H1 (cell line): ENCODE data around the gene PLXNA4. TPM values are rescaled to one million over a fixed set of nuclear protein-coding genes. Genes with fewer than 3 reads are reported as not detected.

Experiments
- CTCF ChIA-PET: fragments of 300-600 bp; sonication (Branson Sonifier 250); formaldehyde crosslinking; loops from one replicate; lab custom pipeline; 2021; ENCODE audit not compliant: partially characterized antibody; lab: Charles Lee
- POLR2A ChIA-PET: fragments of 300-600 bp; sonication (Branson Sonifier 250); formaldehyde crosslinking; loops from one replicate; lab custom pipeline; 2021; ENCODE audit warnings: inconsistent platforms; ENCODE audit not compliant: partially characterized antibody; lab: Charles Lee
- DNase-seq, 2 experiments: peaks; one replicate each; pipeline versions ENCODE4 v3.0.0 to v3.0.0-alpha.2; 2010 to 2022; ENCODE audit warnings: low spot score in 2 of 2, low read depth in 1 of 2, mixed read lengths in 1 of 2
- FAIRE-seq: peaks from 2 replicates; lab custom pipeline; 2011; peaks lifted over from hg19 to GRCh38; lab: Jason Lieb, UNC
- H2AFZ ChIP-seq: 2 replicates; pipeline ENCODE4 v1.8.1; 2012; ENCODE audit warnings: low read length, inconsistent platforms
- H2AK5ac ChIP-seq: 2 replicates; pipeline ENCODE4 v1.6.1; 2013; ENCODE audit warnings: low read depth, low read length
- H2BK120ac ChIP-seq: replicated peaks from 2 replicates; pipeline ENCODE3; 2013; ENCODE audit warnings: low read depth, low read length, inconsistent platforms
- H2BK12ac ChIP-seq: 2 replicates; pipeline ENCODE4 v1.6.1; 2013; ENCODE audit warnings: low read depth, low read length
- H2BK15ac ChIP-seq: 2 replicates; pipeline ENCODE4 v1.6.1; 2013; ENCODE audit warnings: low read length
- H2BK20ac ChIP-seq: 2 replicates; pipeline ENCODE4 v1.6.1; 2013; ENCODE audit warnings: low read length
- H2BK5ac ChIP-seq: 2 replicates; pipeline ENCODE4 v1.6.1; 2013; ENCODE audit warnings: low read depth, low read length
- H3K14ac ChIP-seq: 2 replicates; pipeline ENCODE4 v1.6.1; 2013; ENCODE audit warnings: inconsistent platforms; ENCODE audit not compliant: insufficient read length
- H3K18ac ChIP-seq: 2 replicates; pipeline ENCODE4 v1.6.1; 2013; ENCODE audit warnings: low read length; ENCODE audit errors: extremely low read depth
- H3K23ac ChIP-seq: 2 replicates; pipeline ENCODE4 v1.6.1; 2013; ENCODE audit warnings: inconsistent platforms; ENCODE audit not compliant: insufficient read length
- H3K23me2 ChIP-seq: 2 replicates; pipeline ENCODE4 v1.6.1; 2013; ENCODE audit warnings: low read depth, low read length
- H3K27ac ChIP-seq: 2 replicates; pipeline ENCODE4 v1.6.1; 2011; ENCODE audit warnings: low read depth, low read length, inconsistent platforms
- H3K27me3 ChIP-seq, 4 experiments: replicated peaks in 1 of 4; 1 replicate in 1 of 4; 2 replicates in 3 of 4; pipeline versions ENCODE4 v1.6.1 to v1.8.1; 2011 to 2013; ENCODE audit warnings: low read length in 3 of 4, mild to moderate bottlenecking in 3 of 4, inconsistent platforms in 2 of 4, mixed read lengths in 2 of 4, moderate library complexity in 1 of 4; ENCODE audit not compliant: control insufficient read depth in 3 of 4, insufficient read depth in 3 of 4; ENCODE audit errors: extremely low read depth in 1 of 4
- H3K36me3 ChIP-seq, 4 experiments: 2 replicates each; pipeline versions ENCODE4 v1.6.1 to v1.8.1; 2011 to 2013; ENCODE audit warnings: mild to moderate bottlenecking in 4 of 4, low read length in 3 of 4, moderate library complexity in 2 of 4, control low read depth in 1 of 4, inconsistent platforms in 1 of 4; ENCODE audit not compliant: insufficient read depth in 4 of 4, control insufficient read depth in 2 of 4
- H3K4ac ChIP-seq: replicated peaks from 2 replicates; pipeline ENCODE3; 2013; ENCODE audit warnings: low read length, low read depth, mixed read lengths, inconsistent platforms; ENCODE audit not compliant: insufficient read length
- H3K4me1 ChIP-seq, 4 experiments: replicated peaks in 1 of 4; 1 replicate in 1 of 4; 2 replicates in 3 of 4; pipeline versions ENCODE4 v1.6.1 to v1.8.1; 2011 to 2013; ENCODE audit warnings: low read length in 3 of 4, inconsistent platforms in 2 of 4, mixed read lengths in 1 of 4; ENCODE audit not compliant: insufficient read depth in 4 of 4, control insufficient read depth in 3 of 4
- H3K4me2 ChIP-seq, 2 experiments: 2 replicates each; pipeline versions ENCODE4 v1.6.1 to v1.8.1; 2011 to 2013; ENCODE audit warnings: low read depth in 2 of 2, low read length in 2 of 2, control low read depth in 1 of 2, inconsistent platforms in 1 of 2, mild to moderate bottlenecking in 1 of 2; ENCODE audit not compliant: insufficient read depth in 1 of 2
- H3K4me3 ChIP-seq, 4 experiments: fragments of 200-600, 300-600 bp in 1 of 4; sonication (generic), shearing (Covaris generic), sonication (Bioruptor Twin) in 1 of 4; 2 replicates each; pipeline versions ENCODE4 v1.5.1 to v1.8.1; 2011 to 2016; ENCODE audit warnings: low read length in 4 of 4, low read depth in 3 of 4, control low read depth in 2 of 4, inconsistent platforms in 2 of 4, mild to moderate bottlenecking in 2 of 4, mixed read lengths in 1 of 4, moderate library complexity in 1 of 4; ENCODE audit not compliant: insufficient read depth in 2 of 4; ENCODE audit errors: extremely low read depth in 1 of 4
- H3K56ac ChIP-seq: replicated peaks from 2 replicates; pipeline ENCODE3; 2013; ENCODE audit warnings: low read depth, mild to moderate bottlenecking, mixed read lengths, low read length, inconsistent platforms; ENCODE audit not compliant: insufficient read length
- H3K79me1 ChIP-seq: 2 replicates; pipeline ENCODE4 v1.6.1; 2013; ENCODE audit warnings: low read depth, low read length, control low read depth
- H3K79me2 ChIP-seq, 2 experiments: 2 replicates each; pipeline versions ENCODE4 v1.6.1 to v1.8.1; 2012 to 2013; ENCODE audit warnings: low read length in 2 of 2, mild to moderate bottlenecking in 2 of 2, inconsistent platforms in 1 of 2; ENCODE audit not compliant: insufficient read depth in 2 of 2, control insufficient read depth in 1 of 2
- H3K9ac ChIP-seq, 4 experiments: replicated peaks in 1 of 4; 1 replicate in 1 of 4; 2 replicates in 3 of 4; pipeline versions ENCODE4 v1.6.1 to v1.8.1; 2011 to 2013; ENCODE audit warnings: low read depth in 3 of 4, low read length in 3 of 4, control low read depth in 2 of 4, mild to moderate bottlenecking in 2 of 4, moderate library complexity in 2 of 4, inconsistent platforms in 1 of 4; ENCODE audit errors: extremely low read depth in 1 of 4
- H3K9me3 ChIP-seq, 2 experiments: 2 replicates each; pipeline versions ENCODE4 v1.6.1 to v1.8.1; 2012 to 2013; ENCODE audit warnings: mild to moderate bottlenecking in 2 of 2, moderate library complexity in 2 of 2, control low read depth in 1 of 2, inconsistent platforms in 1 of 2, low read depth in 1 of 2, low read length in 1 of 2, mixed read lengths in 1 of 2; ENCODE audit not compliant: insufficient read depth in 2 of 2
- H4K20me1 ChIP-seq, 2 experiments: replicated peaks in 1 of 2; 2 replicates each; pipeline versions ENCODE3 to v1.8.1; 2011 to 2013; ENCODE audit warnings: inconsistent platforms in 2 of 2, low read length in 2 of 2, mild to moderate bottlenecking in 1 of 2; ENCODE audit not compliant: insufficient read depth in 2 of 2, control insufficient read depth in 1 of 2
- H4K5ac ChIP-seq: 2 replicates; pipeline ENCODE4 v1.6.1; 2013; ENCODE audit warnings: low read length, low read depth, mixed read lengths, inconsistent platforms; ENCODE audit not compliant: insufficient read length
- H4K8ac ChIP-seq: 2 replicates; pipeline ENCODE4 v1.8.0; 2013; ENCODE audit warnings: mild to moderate bottlenecking, moderate library complexity, low read length, inconsistent platforms; ENCODE audit not compliant: insufficient read depth; ENCODE audit errors: extremely low read depth
- H4K91ac ChIP-seq: replicated peaks from 2 replicates; pipeline ENCODE3; 2013; ENCODE audit warnings: low read length, mixed read lengths, inconsistent platforms; ENCODE audit not compliant: insufficient read length
- ASH2L ChIP-seq: fragments of 200-600, 300-600 bp; sonication (generic); IDR thresholded peaks from one replicate; pipeline ENCODE4 v1.7.1; 2017; ENCODE audit warnings: low read length
- RXRA ChIP-seq: IDR thresholded peaks from 2 replicates; pipeline ENCODE4 v1.6.1; 2011; ENCODE audit warnings: low read depth, mild to moderate bottlenecking, low read length, moderate library complexity; ENCODE audit not compliant: insufficient read depth
- SIX5 ChIP-seq: IDR thresholded peaks from 2 replicates; pipeline ENCODE4 v1.6.1; 2011; ENCODE audit warnings: mild to moderate bottlenecking, low read depth, low read length
- SP4 ChIP-seq: IDR thresholded peaks from 2 replicates; pipeline ENCODE4 v1.6.1; 2012; ENCODE audit warnings: low read length, inconsistent platforms
- TBP ChIP-seq: IDR thresholded peaks from 2 replicates; pipeline ENCODE4 v1.6.1; 2011; ENCODE audit warnings: low read depth, low read length, improper control_type of control experiment
- WGBS, 2 experiments: shearing (Covaris generic) in 1 of 2; methylation state at CpG; one replicate each; pipeline versions ENCODE4 v1.1.6 to v1.1.7; 2013 to 2015; ENCODE audit warnings: low lambda C conversion rate in 2 of 2, mixed read lengths in 2 of 2, inconsistent platforms in 1 of 2, low coverage in 1 of 2, missing lambda C conversion rate in 1 of 2; ENCODE audit not compliant: insufficient replicate concordance in 2 of 2, insufficient coverage in 1 of 2, insufficient read length in 1 of 2; ENCODE audit errors: extremely low coverage in 1 of 2, missing lambda C conversion rate in 1 of 2; 5-methylcytosine and 5-hydroxymethylcytosine counted together
- polyA plus RNA-seq, 7 experiments: library from polyadenylated mRNA; depleted of rRNA in 3 of 7; stranded (reverse) in 5 of 7; unstranded in 2 of 7; fragments of >200 nt in 5 of 7; fragments of 200-250 nt in 2 of 7; gene quantifications; 1 replicate in 5 of 7; 2 replicates in 1 of 7; 4 replicates in 1 of 7; pipeline versions ENCODE4 v1.2.1 to v1.2.3, GENCODE V29; 2011 to 2013; ENCODE audit warnings: missing spikeins in 2 of 7, mixed read lengths in 2 of 7
- total RNA-seq: library from RNA; stranded (reverse); fragmentation: NEBNext Ultra II Directional; extraction: Animal tissue kit (Norgen Biotek cat#: 25700); gene quantifications from 2 replicates; pipeline ENCODE4 v1.2.1, GENCODE V29; 2021

Gene PLXNA4
- total and polyA plus RNA-seq, 2 of the 8 experiments (the other 6 are each of a cell fraction or from before 2014, with no cell fraction given): 0.76 to 0.79 TPM

- Histone ChIP-seq H2AFZ (no peak overlapping the region), H4K20me1 (peaks cover 0 to 3% of the 10 kb centered on the region in 2 experiments), H3K23ac (no peak overlapping the region), H3K4me2 (no peak overlapping the region), H2AK5ac (no peak overlapping the region), H3K79me2 (no peaks in the 10 kb centered on the region), H2BK15ac (no peak overlapping the region), H2BK20ac (no peak overlapping the region), H4K5ac (no peak overlapping the region), H4K91ac (no peak overlapping the region), H3K27me3 (peaks cover 0 to 2% (median 1%) of the 10 kb centered on the region in 4 experiments; a peak in 2 of 7 replicates), H2BK12ac (no peak overlapping the region), H3K36me3 (no peaks in the 10 kb centered on the region), H2BK5ac (no peak overlapping the region), H3K4me1 (peaks cover 0 to 6% (median 4%) of the 10 kb centered on the region in 4 experiments; a peak in 4 of 7 replicates), H3K18ac (no peak overlapping the region), H3K9ac (no peak overlapping the region), H3K27ac (no peak overlapping the region), H4K8ac (no peak overlapping the region), H3K14ac (no peak overlapping the region), H3K79me1 (no peaks in the 10 kb centered on the region), H3K56ac (no peak overlapping the region), H2BK120ac (no peak overlapping the region), H3K9me3 (no peaks in the 10 kb centered on the region), H3K4ac (no peak overlapping the region), H3K23me2 (peaks cover 8% of the 10 kb centered on the region; the same call in 1 of the 2 replicates), H3K4me3 (no peak overlapping the region)
- POLR2A ChIA-PET: no interaction called here
- TF ChIP-seq ASH2L (no peak), SP4 (no peak), RXRA (no peak), TBP (no peak), SIX5 (no peak)
- FAIRE-seq (no peak), DNase-seq (no peak)
- whole genome bisulfite sequencing, 2 experiments: 77% methylated on average over 2 of the region's 2 CpGs; no CpG with 5 or more reads in 1 of the 2 experiments
- CTCF ChIA-PET: interaction anchor here (0.6 to 1.5 kb wide), 8 partner anchors 9 to 315 kb away, joined by 3 to 5 read pairs (median 3); no protein-coding TSS in a partner anchor
Measured at GRCh38 chr7:132609906-132610520, 33.7 kb upstream of the PLXNA4 start.
